T-helper 17 cell (primary cell): ENCODE results near the gene MIOS. TPM values are rescaled to one million over a fixed set of nuclear protein-coding genes. Genes with fewer than 3 reads are reported as not detected.
"Not testable (repeated sequence)": the region's sequence is repeated elsewhere in the genome, so short reads cannot be mapped to it uniquely, and the experiment has no call there.

Source experiments
- ATAC-seq: fragments of 150-1000 bp; cut with Tn5 transposase; 2 replicates; pipeline ENCODE4 v1.10.0; 2021; ENCODE audit warnings: mild to moderate bottlenecking, moderate library complexity
- DNase-seq, 3 donors: peaks; one replicate each; pipeline versions ENCODE4 v3.0.0 to v3.0.0-alpha.2; 2020 to 2021
- H3K9me3 ChIP-seq: one replicate; pipeline ENCODE4 v1.7.0; 2013; ENCODE audit warnings: low read length, mild to moderate bottlenecking; ENCODE audit not compliant: control insufficient read depth, poor library complexity, severe bottlenecking
- H3K27ac Mint-ChIP-seq: one replicate; pipeline ENCODE4 v1.8.0; 2022; ENCODE audit warnings: mild to moderate bottlenecking, moderate library complexity, mixed read lengths
- H3K27me3 Mint-ChIP-seq: one replicate; pipeline ENCODE4 v1.8.0; 2022; ENCODE audit warnings: mixed read lengths
- H3K36me3 Mint-ChIP-seq: one replicate; pipeline ENCODE4 v1.8.0; 2022; ENCODE audit warnings: low read depth, mixed read lengths
- H3K4me1 Mint-ChIP-seq: one replicate; pipeline ENCODE4 v1.8.0; 2022; ENCODE audit warnings: mild to moderate bottlenecking, mixed read lengths
- H3K4me3 Mint-ChIP-seq: one replicate; pipeline ENCODE4 v1.8.0; 2022; ENCODE audit warnings: mild to moderate bottlenecking, moderate library complexity, mixed read lengths
- total RNA-seq, 4 donors: library from RNA in 2 of 4; stranded (reverse) in 2 of 4; gene quantifications; one replicate each; pipeline ENCODE4 v1.2.3 and lab custom pipeline; 2022 to 2026

The MIOS gene
- total RNA-seq, 2 donors from 2014 or later = 26.1 to 29.2 TPM

GRCh38 chr7:7537711-7538110, 29.0 kb upstream of the MIOS start:
- no peaks in the 10 kb centered on the region for H3K9me3 ChIP-seq
- ATAC-seq (no peak), DNase-seq (no peak)
- H3K4me3 Mint-ChIP-seq = no peak overlapping the region
- no peak overlapping the region for H3K27ac Mint-ChIP-seq
- H3K27me3 Mint-ChIP-seq = peaks cover 53% of the 10 kb centered on the region
- H3K36me3 Mint-ChIP-seq = no peaks in the 10 kb centered on the region
- peaks cover 5% of the 10 kb centered on the region for H3K4me1 Mint-ChIP-seq

DNA sequence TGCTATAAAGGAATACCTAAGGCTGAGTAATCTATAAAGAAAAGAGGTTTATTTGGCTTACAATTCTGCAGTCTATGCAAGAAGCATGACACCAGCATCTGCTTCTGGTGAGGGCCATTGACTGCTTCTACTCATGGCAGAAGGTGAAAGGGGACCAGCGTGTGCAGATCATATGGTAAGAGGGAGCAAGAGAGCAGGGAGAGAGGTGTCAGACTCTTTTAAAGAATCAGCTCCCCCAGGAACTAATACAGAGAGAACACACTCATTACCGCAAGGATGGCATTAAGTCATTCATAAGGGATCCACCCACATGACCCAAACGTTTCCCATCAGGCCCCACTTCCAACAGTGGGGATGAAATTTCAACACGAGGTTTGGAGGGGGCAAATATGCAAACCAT, 27.5 kb upstream of the MIOS start:
- Mint-ChIP-seq H3K27me3 (peaks cover 42% of the 10 kb centered on the region), H3K36me3 (no peaks in the 10 kb centered on the region), H3K27ac (no peak overlapping the region), H3K4me1 (peaks cover 5% of the 10 kb centered on the region), H3K4me3 (no peak overlapping the region)
- no peaks in the 10 kb centered on the region for H3K9me3 ChIP-seq
- ATAC-seq (no peak), DNase-seq (no peak)

- Mint-ChIP-seq H3K27ac (no peak overlapping the region), H3K4me1 (peaks cover 5% of the 10 kb centered on the region), H3K27me3 (peaks cover 37% of the 10 kb centered on the region), H3K36me3 (no peaks in the 10 kb centered on the region), H3K4me3 (no peak overlapping the region)
- H3K9me3 ChIP-seq = no peaks in the 10 kb centered on the region
- ATAC-seq = no peak
- no peak for DNase-seq
Observed at GRCh38 chr7:7539711-7540110, 27.0 kb upstream of the MIOS start.

- Mint-ChIP-seq H3K4me1 (peaks cover 2% of the 10 kb centered on the region), H3K27me3 (peaks cover 23% of the 10 kb centered on the region), H3K27ac (no peak overlapping the region), H3K36me3 (no peaks in the 10 kb centered on the region), H3K4me3 (no peak overlapping the region)
- no peak for DNase-seq
- no peaks in the 10 kb centered on the region for H3K9me3 ChIP-seq
- no peak for ATAC-seq
Observed at GRCh38 chr7:7542251-7542835, 24.3 kb upstream of the MIOS start.

DNA sequence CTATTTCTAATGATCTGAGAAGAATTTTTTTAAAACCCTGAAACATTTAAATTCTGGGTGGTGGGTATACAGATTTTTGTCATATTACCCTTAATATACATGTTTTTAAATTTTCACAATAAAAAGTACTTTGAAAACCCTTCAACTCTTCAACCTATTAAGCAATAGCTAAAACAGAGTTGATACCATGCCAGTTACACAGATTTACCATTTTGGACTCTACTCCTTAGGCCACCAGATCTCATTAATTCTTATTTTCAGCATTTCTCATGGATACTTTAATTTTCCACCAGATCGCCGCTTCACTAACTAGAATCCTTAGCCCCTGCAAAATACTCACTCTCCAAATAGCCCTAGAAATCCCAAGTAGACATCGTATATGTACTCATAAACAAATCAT, 18.3 kb upstream of the MIOS start:
- Mint-ChIP-seq H3K36me3 (peaks cover 4% of the 10 kb centered on the region), H3K4me1 (no peaks in the 10 kb centered on the region), H3K4me3 (no peak overlapping the region), H3K27ac (no peak overlapping the region), H3K27me3 (no peaks in the 10 kb centered on the region)
- H3K9me3 ChIP-seq = no peaks in the 10 kb centered on the region
- DNase-seq (no peak), ATAC-seq (no peak)

DNA sequence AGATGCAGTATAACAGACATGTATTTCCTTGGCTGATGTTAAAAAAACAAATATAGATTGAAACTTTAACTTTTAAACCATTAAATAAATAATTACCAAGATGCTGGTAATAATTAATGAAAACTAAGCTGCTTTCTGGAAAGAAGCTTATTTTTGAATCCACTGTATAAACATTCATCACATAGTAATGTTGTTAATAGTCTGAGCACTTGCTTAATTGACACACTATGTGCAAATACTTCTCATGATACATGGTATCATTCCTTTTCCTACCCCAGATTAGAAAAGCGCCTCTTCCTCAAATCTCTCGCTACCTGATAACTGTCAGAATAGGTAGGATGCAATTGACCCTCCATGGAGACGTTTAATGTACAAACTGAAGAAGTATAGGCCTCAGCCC, 16.0 kb upstream of the MIOS start:
- H3K4me3 Mint-ChIP-seq = no peak overlapping the region
- DNase-seq (no peak), ATAC-seq (no peak)
- H3K9me3 ChIP-seq = no peaks in the 10 kb centered on the region
- H3K4me1 Mint-ChIP-seq = no peaks in the 10 kb centered on the region
- H3K27ac Mint-ChIP-seq = no peak overlapping the region
- peaks cover 4% of the 10 kb centered on the region for H3K36me3 Mint-ChIP-seq
- no peaks in the 10 kb centered on the region for H3K27me3 Mint-ChIP-seq

DNA sequence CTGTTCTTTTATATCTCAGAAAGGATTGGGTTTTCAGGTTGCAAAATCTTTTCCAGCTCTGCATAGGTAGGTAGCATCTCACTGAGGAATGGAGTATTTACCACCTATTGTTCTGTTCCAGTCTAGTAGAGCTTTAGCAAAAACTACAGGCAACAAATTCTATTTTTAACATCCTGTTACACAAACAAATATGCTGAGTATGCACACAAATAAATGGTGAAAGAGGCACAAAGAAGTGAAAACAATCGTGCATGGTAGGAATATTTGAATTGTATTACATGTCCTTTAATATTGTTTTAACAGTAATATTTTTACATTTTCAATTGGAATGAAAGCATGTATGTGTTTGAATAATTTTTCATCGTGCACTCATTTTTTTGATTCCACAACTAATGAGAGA, 14.5 kb upstream of the MIOS start:
- H3K9me3 ChIP-seq = no peaks in the 10 kb centered on the region
- Mint-ChIP-seq H3K27me3 (no peaks in the 10 kb centered on the region), H3K4me3 (no peak overlapping the region), H3K36me3 (peaks cover 4% of the 10 kb centered on the region), H3K27ac (no peak overlapping the region), H3K4me1 (no peaks in the 10 kb centered on the region)
- DNase-seq (no peak), ATAC-seq (no peak)

- Mint-ChIP-seq H3K27ac (no peak overlapping the region), H3K4me3 (no peak overlapping the region), H3K4me1 (no peaks in the 10 kb centered on the region), H3K27me3 (no peaks in the 10 kb centered on the region), H3K36me3 (peaks cover 4% of the 10 kb centered on the region)
- no peaks in the 10 kb centered on the region for H3K9me3 ChIP-seq
- DNase-seq (no peak), ATAC-seq (no peak)
Observed at GRCh38 chr7:7553386-7553785, 13.3 kb upstream of the MIOS start.

DNA sequence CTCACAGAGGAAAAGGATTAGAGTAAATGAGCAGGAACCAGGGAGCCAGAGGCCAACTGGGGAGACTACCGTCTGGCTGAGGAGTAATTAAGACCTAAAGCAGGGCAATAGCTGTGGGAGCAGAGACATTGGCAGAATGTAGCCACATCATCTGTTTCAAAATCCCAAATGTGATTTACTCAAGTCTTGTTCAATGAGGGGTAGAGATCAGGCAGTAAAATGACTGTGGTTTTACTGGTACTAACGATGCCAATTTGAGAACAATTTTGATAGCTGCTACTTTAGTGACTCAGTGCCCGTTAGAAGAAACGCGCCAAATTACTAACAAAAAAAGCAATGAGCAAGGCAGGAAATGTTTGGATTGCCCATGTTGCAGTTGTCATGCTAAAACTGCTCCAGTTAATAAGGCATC, 12.7 kb upstream of the MIOS start:
- no peak for DNase-seq

GRCh38 chr7:7554649-7555575, 11.8 kb upstream of the MIOS start:
- ATAC-seq (no peak), DNase-seq (no peak)
- H3K4me3 Mint-ChIP-seq = no peak overlapping the region
- no peak overlapping the region for H3K27ac Mint-ChIP-seq
- peaks cover 4% of the 10 kb centered on the region for H3K36me3 Mint-ChIP-seq
- no peaks in the 10 kb centered on the region for H3K9me3 ChIP-seq
- no peaks in the 10 kb centered on the region for H3K4me1 Mint-ChIP-seq
- no peaks in the 10 kb centered on the region for H3K27me3 Mint-ChIP-seq

More for the DNA sequence above, 12.7 kb upstream of the MIOS start:
- Mint-ChIP-seq H3K4me3 (no peak overlapping the region), H3K4me1 (no peaks in the 10 kb centered on the region), H3K27ac (no peak overlapping the region), H3K27me3 (no peaks in the 10 kb centered on the region), H3K36me3 (peaks cover 4% of the 10 kb centered on the region)
- H3K9me3 ChIP-seq = no peaks in the 10 kb centered on the region
- ATAC-seq = no peak

- DNase-seq (no peak), ATAC-seq (no peak)
- no peaks in the 10 kb centered on the region for H3K9me3 ChIP-seq
- Mint-ChIP-seq H3K27me3 (no peaks in the 10 kb centered on the region), H3K4me1 (no peaks in the 10 kb centered on the region), H3K4me3 (no peak overlapping the region), H3K36me3 (peaks cover 3% of the 10 kb centered on the region), H3K27ac (no peak overlapping the region)
Observed at GRCh38 chr7:7556852-7557251, 9.8 kb upstream of the MIOS start.

DNA sequence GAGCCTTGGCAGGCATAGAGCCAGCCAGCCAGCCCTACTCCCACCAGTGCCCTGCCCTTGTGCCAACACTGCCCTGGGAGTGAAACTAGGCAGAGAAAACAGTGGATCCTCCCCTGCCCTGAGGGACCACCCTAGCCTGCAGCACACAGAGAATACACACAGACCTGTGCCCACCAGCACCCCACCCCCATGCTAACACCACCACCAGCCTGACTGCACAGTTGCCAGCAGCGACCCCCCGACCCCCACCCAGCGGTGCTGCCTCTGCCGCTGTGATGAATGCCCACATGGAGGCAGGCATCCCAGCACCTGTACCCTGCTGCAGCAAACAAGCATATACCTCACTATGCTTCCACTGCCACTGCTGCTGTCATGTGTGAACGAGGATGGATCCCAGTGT, 9.4 kb upstream of the MIOS start:
- Mint-ChIP-seq H3K27me3 (no peaks in the 10 kb centered on the region), H3K4me1 (no peaks in the 10 kb centered on the region), H3K36me3 (peaks cover 2% of the 10 kb centered on the region), H3K27ac (no peak overlapping the region), H3K4me3 (no peak overlapping the region)
- no peaks in the 10 kb centered on the region for H3K9me3 ChIP-seq
- DNase-seq (no peak), ATAC-seq (no peak)

- not testable (repeated sequence) for ATAC-seq, H3K4me1 Mint-ChIP-seq, H3K36me3 Mint-ChIP-seq, H3K27me3 Mint-ChIP-seq, H3K27ac Mint-ChIP-seq, H3K9me3 ChIP-seq, DNase-seq, H3K4me3 Mint-ChIP-seq
Observed at GRCh38 chr7:7561591-7561990, 5.1 kb upstream of the MIOS start.

- no peak overlapping the region for H3K27ac Mint-ChIP-seq
- no peak for ATAC-seq
- peaks cover 3% of the 10 kb centered on the region for H3K4me1 Mint-ChIP-seq
- peaks cover 2% of the 10 kb centered on the region for H3K36me3 Mint-ChIP-seq
- H3K27me3 Mint-ChIP-seq = no peaks in the 10 kb centered on the region
- no peak overlapping the region for H3K4me3 Mint-ChIP-seq
- DNase-seq = no peak
- H3K9me3 ChIP-seq = no peaks in the 10 kb centered on the region
Observed at GRCh38 chr7:7562736-7563135, 3.9 kb upstream of the MIOS start.
